Thyroid gland (tissue), 4 donors: ENCODE data around the gene MCL1. TPM values are rescaled to one million over a fixed set of nuclear protein-coding genes. Genes with fewer than 3 reads are reported as not detected.

Source experiments
- DNase-seq, 2 donors: peaks; one replicate each; pipeline ENCODE4 v3.0.0-alpha.2; 2019
- H3K27ac ChIP-seq, 3 donors: fragments of 200-600 bp; sonication (generic); 1 replicate in 2 of 3; 2 replicates in 1 of 3; pipeline ENCODE4 v1.5.1; 2016 to 2019; ENCODE audit warnings: mild to moderate bottlenecking in 1 of 3, moderate library complexity in 1 of 3
- H3K27me3 ChIP-seq: fragments of 200-600 bp; sonication (generic); one replicate; pipeline ENCODE4 v1.5.1; 2019
- H3K36me3 ChIP-seq, 2 donors: fragments of 200-600 bp; sonication (generic); one replicate each; pipeline ENCODE4 v1.5.1; 2016 to 2019
- H3K4me1 ChIP-seq, 2 donors: fragments of 200-600 bp; sonication (generic); one replicate each; pipeline ENCODE4 v1.5.1; 2017 to 2019
- H3K4me3 ChIP-seq, 3 donors: fragments of 200-600 bp; sonication (generic); replicated peaks in 1 of 3; 1 replicate in 2 of 3; 2 replicates in 1 of 3; pipeline ENCODE4 v1.5.1; 2016; ENCODE audit warnings: mild to moderate bottlenecking in 1 of 3
- H3K9me3 ChIP-seq: fragments of 200-600 bp; sonication (generic); one replicate; pipeline ENCODE4 v1.5.1; 2017
- POLR2A ChIP-seq, 2 donors: fragments of 450-650 bp; IDR thresholded peaks; one replicate each; pipeline ENCODE4 v1.6.1; 2017; ENCODE audit warnings: antibody characterized with exemption in 2 of 2, mild to moderate bottlenecking in 2 of 2, moderate library complexity in 1 of 2
- WGBS, 2 donors: methylation state at CpG; one replicate each; pipeline ENCODE4 v1.1.5; 2017; 5-methylcytosine and 5-hydroxymethylcytosine counted together
- intact Hi-C: fragments of 100-400 bp; cut with DNase I; formaldehyde crosslinking; loops from one replicate; pipeline ENCODE4 v1.15.1; 2023
- total RNA-seq, 4 donors: library from RNA; depleted of rRNA; stranded (reverse); fragments of >200 nt; gene quantifications; one replicate each; pipeline ENCODE4 v1.2.3, GENCODE V29; 2016
- TF ChIP-seq, protein P1 (sequence below), 6 experiments: fragments of 200-600 bp in 3 of 6; fragments of 450-650 bp in 3 of 6; sonication (generic) in 3 of 6; IDR thresholded peaks; one replicate each; pipeline ENCODE4 v1.5.1; 2016 to 2019; ENCODE audit warnings: antibody characterized with exemption in 6 of 6, mild to moderate bottlenecking in 2 of 6, inconsistent platforms in 1 of 6, moderate library complexity in 1 of 6

The MCL1 gene
- total RNA-seq, 4 donors from 2014 or later = 164 to 313 (median 203) TPM

GRCh38 chr1:150532860-150533259 is 46.5 kb downstream of the MCL1 start:
- TF ChIP-seq, protein P1, sequence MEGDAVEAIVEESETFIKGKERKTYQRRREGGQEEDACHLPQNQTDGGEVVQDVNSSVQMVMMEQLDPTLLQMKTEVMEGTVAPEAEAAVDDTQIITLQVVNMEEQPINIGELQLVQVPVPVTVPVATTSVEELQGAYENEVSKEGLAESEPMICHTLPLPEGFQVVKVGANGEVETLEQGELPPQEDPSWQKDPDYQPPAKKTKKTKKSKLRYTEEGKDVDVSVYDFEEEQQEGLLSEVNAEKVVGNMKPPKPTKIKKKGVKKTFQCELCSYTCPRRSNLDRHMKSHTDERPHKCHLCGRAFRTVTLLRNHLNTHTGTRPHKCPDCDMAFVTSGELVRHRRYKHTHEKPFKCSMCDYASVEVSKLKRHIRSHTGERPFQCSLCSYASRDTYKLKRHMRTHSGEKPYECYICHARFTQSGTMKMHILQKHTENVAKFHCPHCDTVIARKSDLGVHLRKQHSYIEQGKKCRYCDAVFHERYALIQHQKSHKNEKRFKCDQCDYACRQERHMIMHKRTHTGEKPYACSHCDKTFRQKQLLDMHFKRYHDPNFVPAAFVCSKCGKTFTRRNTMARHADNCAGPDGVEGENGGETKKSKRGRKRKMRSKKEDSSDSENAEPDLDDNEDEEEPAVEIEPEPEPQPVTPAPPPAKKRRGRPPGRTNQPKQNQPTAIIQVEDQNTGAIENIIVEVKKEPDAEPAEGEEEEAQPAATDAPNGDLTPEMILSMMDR (IDR thresholded peaks at IDR 0.05) = no peak
- peak in 1 of 2 donors; percentile 11 for TF ChIP-seq POLR2A (IDR thresholded peaks at IDR 0.05)
- no peaks in the 10 kb centered on the region for H3K36me3 ChIP-seq
- intact Hi-C loops = loop anchor here (2.0 kb wide), 1 partner anchor 68 kb away; no protein-coding TSS in a partner anchor
- 17 to 33% methylated on average over 5 of the region's 5 CpGs for WGBS, 2 donors
- no peaks in the 10 kb centered on the region for H3K9me3 ChIP-seq
- H3K27ac ChIP-seq = peak overlapping the region in 2 of 3 donors; percentile 60 to 62
- peak; percentile 88 to 90 for DNase-seq
- H3K4me1 ChIP-seq = peaks cover 7 to 22% of the 10 kb centered on the region in 2 donors
- no peaks in the 10 kb centered on the region for H3K27me3 ChIP-seq
- H3K4me3 ChIP-seq = no peak overlapping the region

DNA sequence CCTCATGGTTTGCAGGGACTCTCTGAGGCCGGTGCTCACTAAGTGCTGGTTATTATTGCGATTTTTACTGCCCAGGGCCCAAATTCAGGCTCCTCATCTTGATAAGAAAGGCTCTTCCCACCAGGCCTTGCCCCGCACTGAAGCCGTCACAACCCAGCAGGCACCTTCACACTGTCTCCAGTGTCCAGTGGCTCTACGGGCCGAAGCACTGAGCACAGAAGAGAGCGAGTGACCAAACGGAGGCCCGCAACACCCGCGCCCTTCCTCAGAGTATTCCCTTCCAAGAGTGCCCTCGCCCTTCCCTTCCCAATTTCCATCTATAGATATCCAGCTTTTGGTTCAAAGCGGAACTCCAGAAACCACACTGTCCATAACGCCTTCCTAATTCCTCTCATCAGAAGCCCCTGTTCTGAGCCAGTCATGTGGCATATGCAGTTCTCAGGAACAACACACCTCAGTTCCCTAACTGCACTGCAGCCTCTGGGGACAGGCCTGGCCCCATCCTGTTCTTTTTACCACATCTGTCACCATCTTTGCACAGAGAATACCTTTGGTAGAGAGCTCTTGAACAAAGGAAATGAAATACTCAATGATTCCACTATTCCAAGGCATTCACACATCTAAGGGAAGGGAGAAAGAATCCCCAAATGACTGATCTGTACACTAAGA is 48.8 kb downstream of the MCL1 start:
- no peak overlapping the region for H3K27ac ChIP-seq
- H3K27me3 ChIP-seq = no peaks in the 10 kb centered on the region
- H3K4me1 ChIP-seq = peaks cover 7 to 22% of the 10 kb centered on the region in 2 donors
- WGBS, 2 donors = 95 to 97% methylated on average over 14 of the region's 14 CpGs
- no peaks in the 10 kb centered on the region for H3K9me3 ChIP-seq
- intact Hi-C loops = no loop called here
- H3K36me3 ChIP-seq = no peaks in the 10 kb centered on the region
- no peak for TF ChIP-seq POLR2A (IDR thresholded peaks at IDR 0.05)
- TF ChIP-seq, protein P1 (IDR thresholded peaks at IDR 0.05) = no peak
- no peak for DNase-seq
- no peak overlapping the region for H3K4me3 ChIP-seq

DNA sequence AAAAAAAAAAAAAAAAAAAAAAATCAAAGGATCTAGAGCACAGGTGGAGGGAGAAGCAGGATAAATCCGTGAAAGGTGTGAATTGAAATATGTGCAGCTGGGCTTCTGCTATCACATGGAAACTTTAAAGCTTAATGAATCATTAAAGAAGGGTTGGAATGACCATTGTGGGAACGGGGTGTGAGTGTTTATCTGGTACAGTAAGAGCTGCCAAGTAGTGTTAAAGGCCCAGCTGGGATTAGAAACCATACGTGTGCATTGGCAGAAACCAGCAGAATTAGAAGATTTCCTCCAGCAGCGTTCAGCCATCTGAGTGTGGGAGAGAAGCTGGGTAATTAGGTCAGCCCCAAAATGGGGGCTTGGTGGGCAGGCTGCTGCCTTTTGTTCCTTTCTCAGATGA is 50.4 kb downstream of the MCL1 start:
- Histone ChIP-seq H3K4me1 (peaks cover 7 to 22% of the 10 kb centered on the region in 2 donors), H3K4me3 (no peak overlapping the region), H3K27me3 (no peaks in the 10 kb centered on the region), H3K9me3 (no peaks in the 10 kb centered on the region), H3K27ac (no peak overlapping the region), H3K36me3 (no peaks in the 10 kb centered on the region)
- intact Hi-C loops = no loop called here
- TF ChIP-seq POLR2A (IDR thresholded peaks at IDR 0.05) = no peak
- TF ChIP-seq, protein P1 (IDR thresholded peaks at IDR 0.05) = no peak
- DNase-seq = no peak
- 30 to 51% methylated on average over 4 of the region's 4 CpGs for WGBS, 2 donors

DNA sequence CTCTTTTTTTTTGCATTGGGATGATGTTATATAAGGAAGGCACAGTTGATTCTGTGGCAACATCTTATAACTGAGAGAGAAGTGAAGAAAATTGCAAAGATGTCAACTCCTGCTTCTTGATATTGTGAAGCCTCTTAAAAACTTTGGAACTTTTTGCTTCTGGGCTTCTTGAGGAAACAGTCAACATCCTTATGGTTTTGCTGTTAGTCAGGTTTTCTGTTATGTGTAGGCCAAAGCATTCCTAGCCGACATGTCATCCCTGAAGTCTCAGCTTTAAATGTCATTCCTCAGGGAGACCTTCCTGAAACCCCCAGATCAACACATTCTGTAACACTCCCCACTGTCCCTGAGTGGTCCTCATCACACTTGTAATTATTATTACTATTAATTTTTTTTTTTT is 51.2 kb downstream of the MCL1 start:
- no peaks in the 10 kb centered on the region for H3K36me3 ChIP-seq
- WGBS, 2 donors = 88 to 100% methylated on average over 1 of the region's 1 CpG
- DNase-seq = no peak
- intact Hi-C loops = no loop called here
- H3K4me3 ChIP-seq = no peak overlapping the region
- H3K27ac ChIP-seq = no peak overlapping the region
- no peaks in the 10 kb centered on the region for H3K27me3 ChIP-seq
- TF ChIP-seq POLR2A (IDR thresholded peaks at IDR 0.05) = no peak
- TF ChIP-seq, protein P1 (IDR thresholded peaks at IDR 0.05) = no peak
- peaks cover 7 to 15% of the 10 kb centered on the region in 2 donors for H3K4me1 ChIP-seq
- no peaks in the 10 kb centered on the region for H3K9me3 ChIP-seq

DNA sequence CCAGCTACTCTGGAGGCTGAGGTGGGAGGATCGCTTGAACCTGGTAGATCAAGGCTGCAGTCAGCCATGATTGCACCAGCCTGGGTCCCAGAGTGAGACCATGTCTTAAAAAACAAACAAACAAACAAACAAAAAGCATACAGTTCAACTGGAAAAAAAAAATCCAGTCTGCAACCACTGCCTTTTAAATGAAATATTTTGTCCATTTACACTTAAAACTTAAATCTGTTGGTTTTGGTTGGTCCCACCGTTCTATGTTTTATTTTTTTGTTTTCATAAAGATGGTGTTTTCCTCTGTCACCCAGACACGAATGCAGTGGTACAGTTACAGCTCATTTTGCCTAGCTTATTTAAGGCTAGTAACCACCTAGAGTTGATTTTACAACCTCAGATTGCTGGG is 54.1 kb downstream of the MCL1 start:
- Histone ChIP-seq H3K36me3 (no peaks in the 10 kb centered on the region), H3K4me3 (no peak overlapping the region), H3K27me3 (no peaks in the 10 kb centered on the region), H3K9me3 (no peaks in the 10 kb centered on the region), H3K27ac (no peak overlapping the region), H3K4me1 (no peaks in the 10 kb centered on the region)
- intact Hi-C loops = no loop called here
- TF ChIP-seq POLR2A (IDR thresholded peaks at IDR 0.05) = no peak
- TF ChIP-seq, protein P1 (IDR thresholded peaks at IDR 0.05) = no peak
- no peak for DNase-seq
- 84 to 89% methylated on average over 3 of the region's 3 CpGs for WGBS, 2 donors
